Lower leg skin (tissue), 4 donors: Measurements from ENCODE around the gene PSMB3. TPM values are rescaled to one million over a fixed set of nuclear protein-coding genes. Genes with fewer than 3 reads are reported as not detected.
"Not testable (repeated sequence)": the region's sequence is repeated elsewhere in the genome, so short reads cannot be mapped to it uniquely, and the experiment has no call there.

Experiments
- DNase-seq, 2 donors: peaks; one replicate each; pipeline ENCODE4 v3.0.0-alpha.2; 2019; ENCODE audit warnings: low spot score in 2 of 2
- H3K4me3 ChIP-seq: fragments of 200-600 bp; sonication (generic); 2 replicates; pipeline ENCODE4 v1.5.1; 2017; ENCODE audit warnings: mild to moderate bottlenecking, low read depth; ENCODE audit not compliant: poor library complexity, severe bottlenecking
- POLR2A ChIP-seq, 2 donors: fragments of 450-650 bp; IDR thresholded peaks; one replicate each; pipeline ENCODE4 v1.6.1; 2016 to 2017; ENCODE audit warnings: antibody characterized with exemption in 2 of 2, mild to moderate bottlenecking in 1 of 2, moderate library complexity in 1 of 2
- WGBS, 2 donors: methylation state at CpG; one replicate each; pipeline ENCODE4 v1.1.5; 2018; 5-methylcytosine and 5-hydroxymethylcytosine counted together
- intact Hi-C: fragments of 100-400 bp; cut with DNase I; formaldehyde crosslinking; loops from one replicate; pipeline ENCODE4 v1.15.0; 2023; ENCODE audit warnings: low total_unique reads
- total RNA-seq, 4 donors: library from RNA; depleted of rRNA; stranded (reverse); fragments of >200 nt; gene quantifications; one replicate each; pipeline ENCODE4 v1.1.0, GENCODE V29; 2016
- TF ChIP-seq, protein P1 (sequence below), 3 donors: fragments of 450-650 bp; IDR thresholded peaks; one replicate each; pipeline ENCODE4 v1.5.1; 2016; ENCODE audit warnings: antibody characterized with exemption in 3 of 3, mild to moderate bottlenecking in 3 of 3, moderate library complexity in 2 of 3

The PSMB3 gene
- total RNA-seq, 4 donors from 2014 or later, result 115 to 149 (median 139) TPM

DNA sequence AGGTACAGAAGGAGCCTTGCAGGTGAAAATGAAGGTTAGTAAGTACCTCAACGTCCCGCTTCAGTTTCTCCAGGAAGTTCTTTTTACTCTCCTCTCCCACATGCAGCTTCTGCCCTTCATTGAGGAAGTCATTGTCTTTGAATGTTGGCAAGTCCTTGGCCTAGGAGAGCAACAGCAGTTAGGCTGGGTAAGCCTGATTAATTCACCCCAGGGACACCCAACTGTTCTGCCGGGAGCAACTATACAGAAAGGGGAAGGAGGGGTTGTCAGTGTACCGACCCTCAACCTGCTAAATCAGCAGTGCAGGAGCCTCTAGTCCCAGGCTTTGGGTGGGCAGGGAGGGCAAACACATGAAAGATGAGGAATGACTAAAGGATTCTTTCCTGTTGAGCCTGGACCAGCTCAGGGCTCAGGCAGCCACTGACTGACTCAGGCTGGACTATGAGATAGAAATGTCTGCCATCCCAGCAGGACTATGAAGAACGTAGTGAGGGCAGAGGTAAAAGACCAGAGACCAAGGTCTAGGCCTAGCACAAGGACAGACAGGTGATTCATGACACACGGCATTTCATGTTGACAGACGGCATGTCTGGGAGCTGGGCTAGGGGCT, 25.2 kb downstream of the PSMB3 start:
- 79 to 86% methylated on average over 7 of the region's 7 CpGs for WGBS, 2 donors

DNA sequence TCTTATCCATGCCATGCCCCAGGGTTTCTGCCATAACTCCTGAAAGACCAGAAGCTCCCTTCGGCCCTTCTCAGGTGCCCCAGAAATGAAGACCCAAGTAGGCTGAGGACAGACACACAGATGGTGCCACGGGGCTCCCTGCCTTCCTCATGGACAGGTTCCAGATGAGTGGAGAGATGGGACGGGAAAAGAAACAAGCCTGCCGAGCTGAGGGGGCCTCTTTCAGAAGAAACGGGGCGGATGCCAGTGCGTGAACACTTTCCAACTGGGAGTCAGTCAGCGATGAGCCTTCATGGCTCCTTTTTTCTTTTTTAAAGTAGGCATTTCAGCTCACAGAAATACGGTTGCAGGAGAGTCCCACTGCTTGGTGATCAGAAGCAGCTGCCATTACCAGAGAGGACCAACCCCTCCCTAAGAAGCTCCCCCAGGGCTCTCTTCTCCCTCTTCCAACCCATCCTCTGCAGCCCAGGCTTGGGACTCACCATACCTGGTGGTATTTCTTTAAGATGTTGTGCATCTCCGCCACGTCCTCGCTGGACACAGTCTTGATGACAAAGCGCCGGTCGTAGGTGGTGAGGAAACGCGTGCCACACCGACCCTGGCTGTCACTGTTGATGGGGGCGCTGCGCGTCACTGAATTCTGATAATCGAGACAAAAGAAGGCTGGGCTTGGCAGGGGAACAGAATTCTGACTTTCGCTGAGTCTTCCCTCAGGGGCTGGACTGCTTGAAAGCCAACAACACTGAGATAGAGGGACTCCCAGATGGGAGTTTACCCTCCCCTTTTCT, 27.6 kb downstream of the PSMB3 start:
- WGBS, 2 donors, result 86 to 91% methylated on average over 23 of the region's 23 CpGs
- intact Hi-C loops, result no loop called here
- DNase-seq, result no peak
- no peak for TF ChIP-seq POLR2A (IDR thresholded peaks at IDR 0.05)
- TF ChIP-seq, protein P1, sequence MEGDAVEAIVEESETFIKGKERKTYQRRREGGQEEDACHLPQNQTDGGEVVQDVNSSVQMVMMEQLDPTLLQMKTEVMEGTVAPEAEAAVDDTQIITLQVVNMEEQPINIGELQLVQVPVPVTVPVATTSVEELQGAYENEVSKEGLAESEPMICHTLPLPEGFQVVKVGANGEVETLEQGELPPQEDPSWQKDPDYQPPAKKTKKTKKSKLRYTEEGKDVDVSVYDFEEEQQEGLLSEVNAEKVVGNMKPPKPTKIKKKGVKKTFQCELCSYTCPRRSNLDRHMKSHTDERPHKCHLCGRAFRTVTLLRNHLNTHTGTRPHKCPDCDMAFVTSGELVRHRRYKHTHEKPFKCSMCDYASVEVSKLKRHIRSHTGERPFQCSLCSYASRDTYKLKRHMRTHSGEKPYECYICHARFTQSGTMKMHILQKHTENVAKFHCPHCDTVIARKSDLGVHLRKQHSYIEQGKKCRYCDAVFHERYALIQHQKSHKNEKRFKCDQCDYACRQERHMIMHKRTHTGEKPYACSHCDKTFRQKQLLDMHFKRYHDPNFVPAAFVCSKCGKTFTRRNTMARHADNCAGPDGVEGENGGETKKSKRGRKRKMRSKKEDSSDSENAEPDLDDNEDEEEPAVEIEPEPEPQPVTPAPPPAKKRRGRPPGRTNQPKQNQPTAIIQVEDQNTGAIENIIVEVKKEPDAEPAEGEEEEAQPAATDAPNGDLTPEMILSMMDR (IDR thresholded peaks at IDR 0.05), result no peak
- no peak overlapping the region for H3K4me3 ChIP-seq

More for the DNA sequence above, 25.2 kb downstream of the PSMB3 start:
- no peak overlapping the region for H3K4me3 ChIP-seq
- intact Hi-C loops, result no loop called here
- TF ChIP-seq POLR2A (IDR thresholded peaks at IDR 0.05), result no peak
- TF ChIP-seq, protein P1 (IDR thresholded peaks at IDR 0.05), result no peak
- no peak for DNase-seq

DNA sequence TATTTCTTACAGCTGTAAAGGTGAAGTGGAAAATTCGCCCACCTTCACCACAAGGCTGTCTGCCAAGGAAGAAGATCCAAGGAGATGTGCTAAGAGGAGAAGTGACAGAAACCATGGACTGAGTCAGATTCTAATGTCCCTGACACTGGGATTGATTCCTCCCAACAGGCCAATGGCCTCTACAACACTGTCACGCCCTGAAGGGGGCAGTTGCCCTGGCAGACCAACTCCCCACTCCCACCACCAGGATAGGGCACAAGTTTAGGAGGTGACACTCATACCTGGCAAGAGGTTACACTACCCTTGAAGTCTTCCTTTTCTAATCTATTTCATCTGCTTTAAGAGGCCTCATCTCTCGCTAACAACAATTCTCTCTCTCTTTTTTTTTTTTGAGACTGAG, 30.7 kb downstream of the PSMB3 start:
- TF ChIP-seq POLR2A (IDR thresholded peaks at IDR 0.05), result no peak
- TF ChIP-seq, protein P1 (IDR thresholded peaks at IDR 0.05), result no peak
- intact Hi-C loops, result no loop called here
- WGBS, 2 donors, result 86 to 91% methylated on average over 3 of the region's 3 CpGs
- no peak overlapping the region for H3K4me3 ChIP-seq
- no peak for DNase-seq

DNA sequence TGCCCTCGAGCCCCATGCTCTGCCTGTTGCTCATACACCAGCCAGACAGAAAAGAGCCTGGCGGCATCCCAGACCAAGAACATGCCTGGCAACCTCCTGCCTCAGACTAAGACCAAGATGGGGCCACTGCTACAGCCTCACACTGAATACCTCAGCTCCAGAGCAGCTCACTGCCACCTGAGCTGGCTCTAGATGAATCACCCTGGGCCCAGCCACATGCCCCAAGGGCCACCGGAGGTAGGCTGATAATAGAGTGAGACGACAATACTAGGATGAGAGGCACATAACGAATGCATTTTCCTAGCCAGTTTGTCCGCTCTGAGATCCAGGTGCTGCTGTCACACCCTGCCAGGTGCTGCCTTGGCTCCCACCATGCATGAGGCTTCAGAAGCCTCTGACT, 33.8 kb downstream of the PSMB3 start:
- WGBS, 2 donors, result 57 to 64% methylated on average over 6 of the region's 6 CpGs
- intact Hi-C loops, result no loop called here

GRCh38 chr17:38787999-38788398, 35.5 kb downstream of the PSMB3 start:
- WGBS, 2 donors, result 96% methylated on average over 4 of the region's 4 CpGs
- intact Hi-C loops, H3K4me3 ChIP-seq, DNase-seq: not testable (repeated sequence)

More for the DNA sequence above, 33.8 kb downstream of the PSMB3 start:
- no peak overlapping the region for H3K4me3 ChIP-seq
- TF ChIP-seq, protein P1 (IDR thresholded peaks at IDR 0.05), result no peak
- no peak for TF ChIP-seq POLR2A (IDR thresholded peaks at IDR 0.05)
- DNase-seq, result no peak

DNA sequence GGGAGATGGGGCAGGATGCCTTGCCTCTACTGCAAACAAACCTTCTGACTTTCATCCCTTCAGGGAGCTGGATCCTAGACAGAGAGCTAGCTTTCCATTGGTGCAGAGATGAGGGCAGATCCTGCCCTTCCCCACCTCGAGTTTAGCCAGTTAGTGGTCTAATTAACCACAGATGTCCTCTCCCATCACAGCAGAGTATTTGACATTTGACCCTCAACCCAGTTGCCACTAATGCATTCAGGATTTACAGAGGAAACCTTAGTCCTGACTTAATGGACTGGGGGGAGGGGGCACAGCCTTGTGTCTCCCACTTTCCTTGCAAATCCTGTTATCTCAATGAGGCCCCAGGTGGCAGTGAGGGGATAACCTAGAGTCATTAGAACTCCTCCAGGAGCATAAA, 36.6 kb downstream of the PSMB3 start:
- no peak for DNase-seq
- 13 to 20% methylated on average over 1 of the region's 1 CpG for WGBS, 2 donors
- intact Hi-C loops, result no loop called here
- TF ChIP-seq, protein P1 (IDR thresholded peaks at IDR 0.05), result no peak
- TF ChIP-seq POLR2A (IDR thresholded peaks at IDR 0.05), result no peak
- H3K4me3 ChIP-seq, result no peak overlapping the region

GRCh38 chr17:38790148-38790707, 37.7 kb downstream of the PSMB3 start:
- H3K4me3 ChIP-seq, intact Hi-C loops, DNase-seq: not testable (repeated sequence)
- WGBS, 2 donors, result 76 to 80% methylated on average over 13 of the region's 13 CpGs
